ENCODE results near the gene ESRP2.

- TF ChIP-seq POLR2A (IDR thresholded peaks at IDR 0.05) (peak in 1 of 3 donors; percentile 37), POLR2AphosphoS5 (IDR thresholded peaks at IDR 0.05) (peak; percentile 60 to 81 (median 76))
- TF ChIP-seq, protein P1, sequence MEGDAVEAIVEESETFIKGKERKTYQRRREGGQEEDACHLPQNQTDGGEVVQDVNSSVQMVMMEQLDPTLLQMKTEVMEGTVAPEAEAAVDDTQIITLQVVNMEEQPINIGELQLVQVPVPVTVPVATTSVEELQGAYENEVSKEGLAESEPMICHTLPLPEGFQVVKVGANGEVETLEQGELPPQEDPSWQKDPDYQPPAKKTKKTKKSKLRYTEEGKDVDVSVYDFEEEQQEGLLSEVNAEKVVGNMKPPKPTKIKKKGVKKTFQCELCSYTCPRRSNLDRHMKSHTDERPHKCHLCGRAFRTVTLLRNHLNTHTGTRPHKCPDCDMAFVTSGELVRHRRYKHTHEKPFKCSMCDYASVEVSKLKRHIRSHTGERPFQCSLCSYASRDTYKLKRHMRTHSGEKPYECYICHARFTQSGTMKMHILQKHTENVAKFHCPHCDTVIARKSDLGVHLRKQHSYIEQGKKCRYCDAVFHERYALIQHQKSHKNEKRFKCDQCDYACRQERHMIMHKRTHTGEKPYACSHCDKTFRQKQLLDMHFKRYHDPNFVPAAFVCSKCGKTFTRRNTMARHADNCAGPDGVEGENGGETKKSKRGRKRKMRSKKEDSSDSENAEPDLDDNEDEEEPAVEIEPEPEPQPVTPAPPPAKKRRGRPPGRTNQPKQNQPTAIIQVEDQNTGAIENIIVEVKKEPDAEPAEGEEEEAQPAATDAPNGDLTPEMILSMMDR (IDR thresholded peaks at IDR 0.05 in 8 of 11, conservative IDR thresholded peaks at IDR 0.05 in 3 of 11): peak; percentile 54 to 91 (median 80)
These were observed 28.5 kb upstream of the ESRP2 start, which contains the start of gene SLC7A6 for GRCh38 chr16:68264128-68265077.

Measured in spleen (tissue), 7 donors.